C4-2B (cell line): ENCODE data around the gene PLA2G4E.

Experiments
- ZFX ChIP-seq: fragments of 450-650 bp; IDR thresholded peaks from 2 replicates; pipeline ENCODE4 v1.6.1; 2017
- TF ChIP-seq, protein P1 (sequence below): fragments of 450-650 bp; conservative IDR thresholded peaks from 2 replicates; pipeline ENCODE4 v1.5.1; 2017; ENCODE audit warnings: mild to moderate bottlenecking

DNA sequence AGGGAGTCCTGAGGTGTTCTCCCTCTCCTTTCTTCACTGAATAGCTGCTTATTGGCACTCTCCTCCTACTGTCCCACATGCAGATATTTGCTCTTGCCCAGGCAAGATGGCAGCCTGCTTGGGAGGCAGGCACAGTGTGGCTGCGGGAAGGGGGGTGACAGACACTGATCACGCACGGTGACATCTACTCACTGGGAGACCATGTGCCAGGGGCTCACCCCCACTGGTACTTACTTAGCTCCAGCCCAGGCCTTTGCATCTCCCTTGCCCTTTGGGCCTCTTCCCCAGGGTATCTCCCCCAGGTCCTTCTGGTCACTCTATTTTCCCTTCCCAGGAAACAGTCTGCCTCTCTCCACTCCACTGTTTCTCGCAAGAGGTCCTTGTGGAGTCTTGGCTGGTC lies 6.4 kb downstream of the PLA2G4E start:
- TF ChIP-seq, protein P1, sequence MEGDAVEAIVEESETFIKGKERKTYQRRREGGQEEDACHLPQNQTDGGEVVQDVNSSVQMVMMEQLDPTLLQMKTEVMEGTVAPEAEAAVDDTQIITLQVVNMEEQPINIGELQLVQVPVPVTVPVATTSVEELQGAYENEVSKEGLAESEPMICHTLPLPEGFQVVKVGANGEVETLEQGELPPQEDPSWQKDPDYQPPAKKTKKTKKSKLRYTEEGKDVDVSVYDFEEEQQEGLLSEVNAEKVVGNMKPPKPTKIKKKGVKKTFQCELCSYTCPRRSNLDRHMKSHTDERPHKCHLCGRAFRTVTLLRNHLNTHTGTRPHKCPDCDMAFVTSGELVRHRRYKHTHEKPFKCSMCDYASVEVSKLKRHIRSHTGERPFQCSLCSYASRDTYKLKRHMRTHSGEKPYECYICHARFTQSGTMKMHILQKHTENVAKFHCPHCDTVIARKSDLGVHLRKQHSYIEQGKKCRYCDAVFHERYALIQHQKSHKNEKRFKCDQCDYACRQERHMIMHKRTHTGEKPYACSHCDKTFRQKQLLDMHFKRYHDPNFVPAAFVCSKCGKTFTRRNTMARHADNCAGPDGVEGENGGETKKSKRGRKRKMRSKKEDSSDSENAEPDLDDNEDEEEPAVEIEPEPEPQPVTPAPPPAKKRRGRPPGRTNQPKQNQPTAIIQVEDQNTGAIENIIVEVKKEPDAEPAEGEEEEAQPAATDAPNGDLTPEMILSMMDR = no peak
- TF ChIP-seq ZFX = no peak
